ENCODE results near the gene SSC4D. TPM values are rescaled to one million over a fixed set of nuclear protein-coding genes. Genes with fewer than 3 reads are reported as not detected.
"Not testable (repeated sequence)": the region's sequence is repeated elsewhere in the genome, so short reads cannot be mapped to it uniquely, and the experiment has no call there.

SSC4D gene
- total RNA-seq, 1 experiment from 2014 or later: 18.1 TPM

GRCh38 chr7:76445577-76446008 lies 36.1 kb upstream of the SSC4D start:
- CTCF ChIA-PET, H3K9me3 Mint-ChIP-seq, H3K4me3 Mint-ChIP-seq: not testable (repeated sequence)

GRCh38 chr7:76443846-76444245 lies 34.3 kb upstream of the SSC4D start:
- H3K4me3 Mint-ChIP-seq; H3K9me3 Mint-ChIP-seq; H3K36me3 Mint-ChIP-seq; H3K27ac Mint-ChIP-seq; ATAC-seq; H3K27me3 Mint-ChIP-seq (ENCODE audit: low read depth); POLR2A ChIA-PET; H3K4me1 Mint-ChIP-seq; CTCF ChIA-PET; DNase-seq (ENCODE audit: low spot score): not testable (repeated sequence)

More at GRCh38 chr7:76445577-76446008, 36.1 kb upstream of the SSC4D start:
- peak; percentile 75 for ATAC-seq
- H3K4me1 Mint-ChIP-seq; POLR2A ChIA-PET; H3K27me3 Mint-ChIP-seq (ENCODE audit: low read depth); DNase-seq (ENCODE audit: low spot score); H3K36me3 Mint-ChIP-seq: not testable (repeated sequence)
- 0 out of 2 replicates have a peak overlapping the region, but pooled peaks have one; percentile 36 for H3K27ac Mint-ChIP-seq

GRCh38 chr7:76442664-76443446 lies 33.4 kb upstream of the SSC4D start:
- POLR2A ChIA-PET; CTCF ChIA-PET; H3K27me3 Mint-ChIP-seq (ENCODE audit: low read depth); H3K9me3 Mint-ChIP-seq; DNase-seq (ENCODE audit: low spot score); H3K4me1 Mint-ChIP-seq; H3K4me3 Mint-ChIP-seq; ATAC-seq; H3K27ac Mint-ChIP-seq; H3K36me3 Mint-ChIP-seq: not testable (repeated sequence)

GRCh38 chr7:76441792-76442191 lies 32.3 kb upstream of the SSC4D start:
- ATAC-seq: peak; percentile 73
- H3K9me3 Mint-ChIP-seq; H3K27me3 Mint-ChIP-seq (ENCODE audit: low read depth); H3K4me3 Mint-ChIP-seq; POLR2A ChIA-PET; CTCF ChIA-PET; DNase-seq (ENCODE audit: low spot score); H3K4me1 Mint-ChIP-seq; H3K36me3 Mint-ChIP-seq; H3K27ac Mint-ChIP-seq: not testable (repeated sequence)

- POLR2A ChIA-PET; H3K36me3 Mint-ChIP-seq; CTCF ChIA-PET; H3K4me3 Mint-ChIP-seq; DNase-seq (ENCODE audit: low spot score); H3K27me3 Mint-ChIP-seq (ENCODE audit: low read depth); H3K9me3 Mint-ChIP-seq; ATAC-seq; H3K27ac Mint-ChIP-seq; H3K4me1 Mint-ChIP-seq: not testable (repeated sequence)
Observed at GRCh38 chr7:76440404-76440803, 30.9 kb upstream of the SSC4D start.

- H3K27ac Mint-ChIP-seq; H3K4me3 Mint-ChIP-seq; ATAC-seq; POLR2A ChIA-PET; CTCF ChIA-PET; DNase-seq (ENCODE audit: low spot score); H3K36me3 Mint-ChIP-seq; H3K9me3 Mint-ChIP-seq; H3K27me3 Mint-ChIP-seq (ENCODE audit: low read depth); H3K4me1 Mint-ChIP-seq: not testable (repeated sequence)
Observed at GRCh38 chr7:76439120-76439888, 29.8 kb upstream of the SSC4D start.

- CTCF ChIA-PET: interaction anchor here (0.7 kb wide), 2 partner anchors 177 to 500 kb away, joined by 3 to 5 read pairs; no protein-coding TSS in a partner anchor
- DNase-seq (ENCODE audit: low spot score): peak; percentile 60
- H3K4me1 Mint-ChIP-seq; H3K27ac Mint-ChIP-seq; H3K9me3 Mint-ChIP-seq; H3K36me3 Mint-ChIP-seq; H3K4me3 Mint-ChIP-seq; H3K27me3 Mint-ChIP-seq (ENCODE audit: low read depth); POLR2A ChIA-PET: not testable (repeated sequence)
- ATAC-seq: peak; percentile 84
Observed at GRCh38 chr7:76437873-76438272, 28.4 kb upstream of the SSC4D start.

GRCh38 chr7:76430836-76431235 lies 21.3 kb upstream of the SSC4D start:
- peak overlapping the region; percentile 24; the same call in 1 of the 2 replicates for H3K27ac Mint-ChIP-seq
- H3K4me1 Mint-ChIP-seq: peaks cover 16% of the 10 kb centered on the region
- ChIA-PET CTCF (no interaction called here), POLR2A (interaction anchor here (0.6 kb wide), 1 partner anchor 125 kb away, joined by 4 read pairs; no protein-coding TSS in a partner anchor)
- H3K9me3 Mint-ChIP-seq: no peaks in the 10 kb centered on the region
- no peak for DNase-seq (ENCODE audit: low spot score)
- no peak for ATAC-seq
- H3K4me3 Mint-ChIP-seq: no peak overlapping the region
- H3K27me3 Mint-ChIP-seq (ENCODE audit: low read depth): no peaks in the 10 kb centered on the region; the same call in 1 of the 2 replicates
- no peaks in the 10 kb centered on the region for H3K36me3 Mint-ChIP-seq
- no peak for TF ChIP-seq ZBTB21 (CRISPR knock-in tag; IDR thresholded peaks at IDR 0.05; ENCODE audit: borderline replicate concordance)
- TF ChIP-seq STAT6 (CRISPR knock-in tag; conservative IDR thresholded peaks at IDR 0.05; ENCODE audit: low read depth): no peak
- no peak for TF ChIP-seq NFYB (CRISPR knock-in tag; conservative IDR thresholded peaks at IDR 0.05; ENCODE audit: low read depth)
- no peak for TF ChIP-seq NR1H2 (CRISPR knock-in tag; IDR thresholded peaks at IDR 0.05)
- TF ChIP-seq ZNF532 (CRISPR knock-in tag; IDR thresholded peaks at IDR 0.05; ENCODE audit: borderline replicate concordance): no peak
- no peak for TF ChIP-seq NR2C2 (CRISPR knock-in tag; IDR thresholded peaks at IDR 0.05)

All from WTC11 (cell line).